ENCODE measurements around the gene TBC1D4.

Gene TBC1D4

DNA sequence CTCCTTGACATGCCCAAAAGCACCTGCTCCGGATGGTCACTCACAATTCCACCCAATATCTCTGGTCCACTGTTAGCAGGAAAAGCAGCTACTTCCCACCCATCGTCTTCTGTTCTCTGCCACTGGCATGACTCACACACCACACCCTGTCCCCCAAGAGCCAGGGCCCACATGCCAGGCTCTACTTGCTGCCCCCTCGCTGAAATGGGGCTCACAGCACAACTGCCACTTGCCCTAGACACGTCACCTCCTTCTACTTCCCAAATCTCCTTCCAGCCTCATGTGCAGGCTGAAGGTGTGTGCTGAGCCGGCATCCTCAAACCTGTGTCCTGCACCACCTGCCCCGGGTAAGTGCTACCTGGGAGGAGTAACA is 65.0 kb downstream of the TBC1D4 start:
- Histone ChIP-seq H3K9me3 (replicated peaks; ENCODE audit: insufficient read depth, low read length) (no peaks in the 10 kb centered on the region), H3K36me3 (replicated peaks; ENCODE audit: insufficient read depth, low read length) (no peaks in the 10 kb centered on the region), H3F3A (ENCODE audit: insufficient read depth, low read length) (no peaks in the 10 kb centered on the region), H3K4me3 (ENCODE audit: low read length) (no peak overlapping the region), H2AFZ (ENCODE audit: low read length) (no peak overlapping the region), H3K9ac (ENCODE audit: low read length) (no peak overlapping the region), H4K20me1 (ENCODE audit: insufficient read depth, low read length) (no peaks in the 10 kb centered on the region), H3K4me1 (ENCODE audit: low read length) (no peaks in the 10 kb centered on the region), H3K4me2 (ENCODE audit: low read depth, low read length) (no peak overlapping the region), H3K27ac (ENCODE audit: low read length) (no peak overlapping the region), H3K79me2 (ENCODE audit: low read length) (no peaks in the 10 kb centered on the region), H3K27me3 (replicated peaks; ENCODE audit: insufficient read depth, low read length) (no peaks in the 10 kb centered on the region), H3K9me2 (replicated peaks; ENCODE audit: insufficient read depth, low read length) (no peaks in the 10 kb centered on the region)
- TF ChIP-seq EZH2 (optimal IDR thresholded peaks at IDR 0.05; ENCODE audit: low read depth, low read length) = no peak
- TF ChIP-seq, protein P1, sequence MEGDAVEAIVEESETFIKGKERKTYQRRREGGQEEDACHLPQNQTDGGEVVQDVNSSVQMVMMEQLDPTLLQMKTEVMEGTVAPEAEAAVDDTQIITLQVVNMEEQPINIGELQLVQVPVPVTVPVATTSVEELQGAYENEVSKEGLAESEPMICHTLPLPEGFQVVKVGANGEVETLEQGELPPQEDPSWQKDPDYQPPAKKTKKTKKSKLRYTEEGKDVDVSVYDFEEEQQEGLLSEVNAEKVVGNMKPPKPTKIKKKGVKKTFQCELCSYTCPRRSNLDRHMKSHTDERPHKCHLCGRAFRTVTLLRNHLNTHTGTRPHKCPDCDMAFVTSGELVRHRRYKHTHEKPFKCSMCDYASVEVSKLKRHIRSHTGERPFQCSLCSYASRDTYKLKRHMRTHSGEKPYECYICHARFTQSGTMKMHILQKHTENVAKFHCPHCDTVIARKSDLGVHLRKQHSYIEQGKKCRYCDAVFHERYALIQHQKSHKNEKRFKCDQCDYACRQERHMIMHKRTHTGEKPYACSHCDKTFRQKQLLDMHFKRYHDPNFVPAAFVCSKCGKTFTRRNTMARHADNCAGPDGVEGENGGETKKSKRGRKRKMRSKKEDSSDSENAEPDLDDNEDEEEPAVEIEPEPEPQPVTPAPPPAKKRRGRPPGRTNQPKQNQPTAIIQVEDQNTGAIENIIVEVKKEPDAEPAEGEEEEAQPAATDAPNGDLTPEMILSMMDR (IDR thresholded peaks at IDR 0.05; ENCODE audit: low read length) = no peak
- no peak for TF ChIP-seq EZH2phosphoT487 (IDR thresholded peaks at IDR 0.05; ENCODE audit: low read length)
- no peak for DNase-seq

DNA sequence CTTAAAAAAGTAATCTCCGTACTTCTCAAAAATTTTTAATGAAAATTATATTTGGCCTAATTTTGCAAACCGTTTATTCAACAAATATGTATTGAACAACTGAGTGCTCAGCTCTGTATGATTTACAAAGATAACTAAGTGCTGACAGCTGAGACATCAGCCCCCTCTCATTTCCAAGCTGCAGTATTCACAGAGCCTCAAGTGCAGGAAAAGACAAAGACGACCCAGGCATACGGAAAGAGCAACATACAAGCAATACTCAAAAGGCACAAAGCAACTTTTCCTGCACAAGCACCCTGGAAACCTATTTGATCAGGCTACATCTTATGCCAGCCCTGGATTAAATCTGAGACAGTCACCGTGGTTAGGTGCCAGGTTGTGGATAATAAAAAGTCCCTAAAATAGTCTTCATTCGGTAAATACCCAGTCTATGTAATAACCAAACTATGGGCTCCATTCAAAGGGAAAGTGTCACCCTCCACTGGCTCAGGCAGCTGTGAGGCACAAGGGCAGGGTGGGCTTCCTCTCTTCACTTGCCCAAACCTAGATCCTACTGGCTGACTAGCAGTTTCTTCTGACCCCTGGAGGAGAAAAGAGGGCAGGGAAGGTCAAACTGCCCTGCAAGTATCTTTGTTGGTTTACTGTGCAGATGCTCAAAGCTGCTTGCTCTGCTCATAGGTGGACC is 65.5 kb downstream of the TBC1D4 start:
- no peak overlapping the region for H3K27ac ChIP-seq (ENCODE audit: low read length)

GRCh38 chr13:75415694-75416093 is 66.3 kb downstream of the TBC1D4 start:
- H2AFZ ChIP-seq (ENCODE audit: low read length) = no peak overlapping the region
- H3K9ac ChIP-seq (ENCODE audit: low read length) = no peak overlapping the region
- no peaks in the 10 kb centered on the region for H3K9me2 ChIP-seq (replicated peaks; ENCODE audit: insufficient read depth, low read length)
- H4K20me1 ChIP-seq (ENCODE audit: insufficient read depth, low read length) = no peaks in the 10 kb centered on the region
- H3F3A ChIP-seq (ENCODE audit: insufficient read depth, low read length) = no peaks in the 10 kb centered on the region
- no peak for DNase-seq
- H3K4me1 ChIP-seq (ENCODE audit: low read length) = no peaks in the 10 kb centered on the region
- H3K4me3 ChIP-seq (ENCODE audit: low read length) = no peak overlapping the region
- no peak overlapping the region for H3K27ac ChIP-seq (ENCODE audit: low read length)
- no peaks in the 10 kb centered on the region for H3K27me3 ChIP-seq (replicated peaks; ENCODE audit: insufficient read depth, low read length)
- no peak overlapping the region for H3K4me2 ChIP-seq (ENCODE audit: low read depth, low read length)
- no peaks in the 10 kb centered on the region for H3K36me3 ChIP-seq (replicated peaks; ENCODE audit: insufficient read depth, low read length)
- H3K9me3 ChIP-seq (replicated peaks; ENCODE audit: insufficient read depth, low read length) = no peaks in the 10 kb centered on the region
- TF ChIP-seq, protein P1 (IDR thresholded peaks at IDR 0.05; ENCODE audit: low read length) = no peak
- TF ChIP-seq EZH2 (optimal IDR thresholded peaks at IDR 0.05; ENCODE audit: low read depth, low read length) (no peak), EZH2phosphoT487 (IDR thresholded peaks at IDR 0.05; ENCODE audit: low read length) (no peak)
- no peaks in the 10 kb centered on the region for H3K79me2 ChIP-seq (ENCODE audit: low read length)

More for the DNA sequence above, 65.5 kb downstream of the TBC1D4 start:
- Histone ChIP-seq H3K9me2 (replicated peaks; ENCODE audit: insufficient read depth, low read length) (no peaks in the 10 kb centered on the region), H4K20me1 (ENCODE audit: insufficient read depth, low read length) (no peaks in the 10 kb centered on the region), H3K27me3 (replicated peaks; ENCODE audit: insufficient read depth, low read length) (no peaks in the 10 kb centered on the region), H3K4me1 (ENCODE audit: low read length) (no peaks in the 10 kb centered on the region), H2AFZ (ENCODE audit: low read length) (no peak overlapping the region), H3K9me3 (replicated peaks; ENCODE audit: insufficient read depth, low read length) (no peaks in the 10 kb centered on the region), H3K9ac (ENCODE audit: low read length) (no peak overlapping the region), H3K36me3 (replicated peaks; ENCODE audit: insufficient read depth, low read length) (no peaks in the 10 kb centered on the region), H3K4me2 (ENCODE audit: low read depth, low read length) (no peak overlapping the region), H3F3A (ENCODE audit: insufficient read depth, low read length) (no peaks in the 10 kb centered on the region), H3K79me2 (ENCODE audit: low read length) (no peaks in the 10 kb centered on the region), H3K4me3 (ENCODE audit: low read length) (no peak overlapping the region)
- TF ChIP-seq, protein P1 (IDR thresholded peaks at IDR 0.05; ENCODE audit: low read length) = no peak
- TF ChIP-seq EZH2phosphoT487 (IDR thresholded peaks at IDR 0.05; ENCODE audit: low read length) (no peak), EZH2 (optimal IDR thresholded peaks at IDR 0.05; ENCODE audit: low read depth, low read length) (no peak)
- DNase-seq = no peak
